GM19328 (cell line): ENCODE results near the gene UPF2.
"Not testable (repeated sequence)": the region's sequence is repeated elsewhere in the genome, so short reads cannot be mapped to it uniquely, and the experiment has no call there.

Experiments used
- ATAC-seq: cut with Tn5 transposase; IDR thresholded peaks from one replicate; pipeline ENCODE4 v1.9.1; 2021; ENCODE audit warnings: mild to moderate bottlenecking, moderate library complexity; ENCODE audit not compliant: unreplicated experiment

The UPF2 gene

GRCh38 chr10:11908536-11908935 lies 134.1 kb downstream of the UPF2 start:
- ATAC-seq = no peak

- no peak for ATAC-seq
Observed at GRCh38 chr10:11907914-11908313, 134.7 kb downstream of the UPF2 start.

- ATAC-seq = no peak
Observed at GRCh38 chr10:11906714-11907113, 135.9 kb downstream of the UPF2 start.

- no peak for ATAC-seq
Observed at GRCh38 chr10:11902646-11903045, 140.0 kb downstream of the UPF2 start.

GRCh38 chr10:11901833-11902475 lies 140.7 kb downstream of the UPF2 start:
- ATAC-seq = no peak

GRCh38 chr10:11901454-11901832 lies 141.2 kb downstream of the UPF2 start:
- no peak for ATAC-seq

- ATAC-seq = no peak
Observed at GRCh38 chr10:11901036-11901301, 141.6 kb downstream of the UPF2 start.

GRCh38 chr10:11899067-11899876 lies 143.3 kb downstream of the UPF2 start:
- ATAC-seq = no peak

GRCh38 chr10:11898372-11899066 lies 144.1 kb downstream of the UPF2 start:
- ATAC-seq = no peak

- no peak for ATAC-seq
Observed at GRCh38 chr10:11898033-11898371, 144.6 kb downstream of the UPF2 start.

- ATAC-seq = no peak
Observed at GRCh38 chr10:11896549-11897200, 145.9 kb downstream of the UPF2 start.

- no peak for ATAC-seq
Observed at GRCh38 chr10:11895598-11895997, 147.0 kb downstream of the UPF2 start.

- ATAC-seq = no peak
Observed at GRCh38 chr10:11895108-11895466, 147.5 kb downstream of the UPF2 start.

GRCh38 chr10:11894381-11895107 lies 148.1 kb downstream of the UPF2 start:
- ATAC-seq = no peak

- no peak for ATAC-seq
Observed at GRCh38 chr10:11893749-11894278, 148.8 kb downstream of the UPF2 start.

- no peak for ATAC-seq
Observed at GRCh38 chr10:11891776-11892486, 150.7 kb downstream of the UPF2 start.

- not testable (repeated sequence) for ATAC-seq
Observed at GRCh38 chr10:11889263-11889662, 153.3 kb downstream of the UPF2 start.

GRCh38 chr10:11887381-11888227 lies 155.0 kb downstream of the UPF2 start:
- ATAC-seq = no peak

- ATAC-seq = no peak
Observed at GRCh38 chr10:11886851-11887250, 155.8 kb downstream of the UPF2 start.

GRCh38 chr10:11886138-11886474 lies 156.5 kb downstream of the UPF2 start:
- ATAC-seq = no peak
